Measurements from ENCODE around the gene UBASH3B. TPM values are rescaled to one million over a fixed set of nuclear protein-coding genes. Genes with fewer than 3 reads are reported as not detected.

Gene UBASH3B
- total RNA-seq, 4 donors from 2014 or later = 1.8 to 6.6 (median 3.4) TPM

DNA sequence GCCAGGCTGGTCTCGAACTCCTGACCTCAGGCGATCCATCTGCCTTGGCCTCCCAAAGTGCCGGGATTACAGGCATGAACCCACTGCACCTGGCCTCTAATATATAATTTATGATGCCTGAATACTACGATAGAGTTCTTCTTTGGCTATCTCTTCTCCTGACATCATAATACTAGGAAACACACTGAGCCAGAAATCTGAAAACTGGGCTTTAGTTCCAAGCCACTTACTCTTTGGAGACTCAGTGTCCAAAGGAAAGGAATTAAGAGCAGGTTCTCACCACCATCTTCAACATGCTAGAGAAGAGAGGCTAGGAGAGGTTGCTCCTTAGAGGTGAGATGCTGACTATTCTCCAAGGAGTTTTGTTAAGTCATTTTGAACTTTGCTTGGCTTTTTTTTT is 52.4 kb downstream of the UBASH3B start:
- ATAC-seq = no peak
- no peaks in the 10 kb centered on the region for H3K9me3 ChIP-seq
- no peak overlapping the region for H3K4me3 ChIP-seq
- no peaks in the 10 kb centered on the region for H3K4me1 ChIP-seq
- H3K27me3 ChIP-seq = no peaks in the 10 kb centered on the region
- H3K27ac ChIP-seq = no peak overlapping the region
- no peaks in the 10 kb centered on the region for H3K36me3 ChIP-seq
- TF ChIP-seq POLR2A (IDR thresholded peaks at IDR 0.05) (no peak), EP300 (IDR thresholded peaks at IDR 0.05) (no peak), POLR2AphosphoS5 (IDR thresholded peaks at IDR 0.05) (no peak)
- TF ChIP-seq, protein P1, sequence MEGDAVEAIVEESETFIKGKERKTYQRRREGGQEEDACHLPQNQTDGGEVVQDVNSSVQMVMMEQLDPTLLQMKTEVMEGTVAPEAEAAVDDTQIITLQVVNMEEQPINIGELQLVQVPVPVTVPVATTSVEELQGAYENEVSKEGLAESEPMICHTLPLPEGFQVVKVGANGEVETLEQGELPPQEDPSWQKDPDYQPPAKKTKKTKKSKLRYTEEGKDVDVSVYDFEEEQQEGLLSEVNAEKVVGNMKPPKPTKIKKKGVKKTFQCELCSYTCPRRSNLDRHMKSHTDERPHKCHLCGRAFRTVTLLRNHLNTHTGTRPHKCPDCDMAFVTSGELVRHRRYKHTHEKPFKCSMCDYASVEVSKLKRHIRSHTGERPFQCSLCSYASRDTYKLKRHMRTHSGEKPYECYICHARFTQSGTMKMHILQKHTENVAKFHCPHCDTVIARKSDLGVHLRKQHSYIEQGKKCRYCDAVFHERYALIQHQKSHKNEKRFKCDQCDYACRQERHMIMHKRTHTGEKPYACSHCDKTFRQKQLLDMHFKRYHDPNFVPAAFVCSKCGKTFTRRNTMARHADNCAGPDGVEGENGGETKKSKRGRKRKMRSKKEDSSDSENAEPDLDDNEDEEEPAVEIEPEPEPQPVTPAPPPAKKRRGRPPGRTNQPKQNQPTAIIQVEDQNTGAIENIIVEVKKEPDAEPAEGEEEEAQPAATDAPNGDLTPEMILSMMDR (IDR thresholded peaks at IDR 0.05) = no peak
- WGBS, 2 donors (ENCODE audit: low coverage in 1 of 2) = 20 to 72% methylated on average over 1 to 4 of the region's 4 CpGs

- H3K9me3 ChIP-seq = no peaks in the 10 kb centered on the region
- WGBS, 2 donors (ENCODE audit: low coverage in 1 of 2) = 84 to 93% methylated on average over 3 to 4 of the region's 7 CpGs
- TF ChIP-seq POLR2A (IDR thresholded peaks at IDR 0.05) (no peak), POLR2AphosphoS5 (IDR thresholded peaks at IDR 0.05) (no peak), EP300 (IDR thresholded peaks at IDR 0.05) (no peak)
- TF ChIP-seq, protein P1 (IDR thresholded peaks at IDR 0.05) = no peak
Observed at GRCh38 chr11:122709039-122709760, 53.7 kb downstream of the UBASH3B start.

DNA sequence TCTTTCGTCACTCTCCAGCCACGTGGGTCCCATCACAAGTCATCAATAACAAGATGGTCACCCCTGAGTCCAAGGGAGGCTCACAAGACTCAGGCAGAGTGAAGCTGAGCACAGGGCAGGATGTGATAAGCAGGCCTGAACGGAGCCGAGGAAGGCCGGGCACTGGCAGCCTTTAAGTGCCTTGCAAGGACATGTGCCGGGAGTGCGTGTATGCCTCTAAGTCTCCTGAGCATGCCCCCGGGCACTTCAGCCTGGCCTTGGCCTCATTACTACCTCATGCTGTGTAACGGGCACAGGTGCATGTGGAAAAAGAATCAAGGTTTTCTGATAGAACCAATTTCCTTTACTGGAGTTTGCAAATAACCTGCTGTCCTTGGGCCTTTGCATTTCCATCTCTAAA is 55.8 kb downstream of the UBASH3B start:
- ATAC-seq = no peak
- TF ChIP-seq POLR2AphosphoS5 (IDR thresholded peaks at IDR 0.05) (no peak), POLR2A (IDR thresholded peaks at IDR 0.05) (no peak), EP300 (IDR thresholded peaks at IDR 0.05) (no peak)
- TF ChIP-seq, protein P1 (IDR thresholded peaks at IDR 0.05) = no peak
- H3K9me3 ChIP-seq = no peaks in the 10 kb centered on the region
- no peak overlapping the region for H3K27ac ChIP-seq
- no peaks in the 10 kb centered on the region for H3K36me3 ChIP-seq
- no peaks in the 10 kb centered on the region for H3K4me1 ChIP-seq
- no peak overlapping the region for H3K4me3 ChIP-seq
- H3K27me3 ChIP-seq = no peaks in the 10 kb centered on the region
- 90% methylated on average over 8 of the region's 9 CpGs; no CpG with 5 or more reads in 1 of the 2 donors for WGBS, 2 donors (ENCODE audit: low coverage in 1 of 2)

More at GRCh38 chr11:122709039-122709760, 53.7 kb downstream of the UBASH3B start:
- Histone ChIP-seq H3K27me3 (no peaks in the 10 kb centered on the region), H3K4me1 (no peaks in the 10 kb centered on the region), H3K4me3 (no peak overlapping the region), H3K27ac (no peak overlapping the region), H3K36me3 (no peaks in the 10 kb centered on the region)
- ATAC-seq = no peak

DNA sequence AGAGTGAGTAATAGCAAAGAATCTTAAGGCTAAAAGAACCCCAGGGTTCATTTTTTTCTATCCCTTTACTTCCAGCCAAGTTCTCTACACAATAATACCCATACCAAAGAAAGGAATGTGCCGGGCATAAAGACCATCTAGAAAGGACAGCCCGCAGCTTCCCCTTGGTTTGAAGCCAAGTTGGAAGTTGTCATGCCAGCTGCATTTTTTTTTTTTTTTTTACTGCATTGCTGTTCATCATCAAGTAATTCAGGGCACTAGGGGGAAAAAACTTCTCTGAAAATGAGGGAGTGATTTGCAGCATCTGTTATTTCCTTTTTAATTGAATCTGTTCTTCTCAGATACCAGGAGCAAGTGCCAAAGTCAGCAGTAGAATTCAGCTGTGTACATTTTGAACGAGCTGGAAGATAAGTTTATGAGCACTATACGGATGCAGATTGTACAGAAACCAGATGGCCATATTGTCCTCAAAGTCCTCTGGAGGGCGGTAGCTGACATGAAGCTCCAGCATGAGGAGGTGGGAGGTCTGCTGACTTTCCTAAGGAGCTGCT is 56.4 kb downstream of the UBASH3B start:
- H3K27me3 ChIP-seq = no peaks in the 10 kb centered on the region
- 25 to 30% methylated on average over 4 to 5 of the region's 5 CpGs for WGBS, 2 donors (ENCODE audit: low coverage in 1 of 2)
- no peak overlapping the region for H3K27ac ChIP-seq
- TF ChIP-seq POLR2AphosphoS5 (IDR thresholded peaks at IDR 0.05) (no peak), EP300 (IDR thresholded peaks at IDR 0.05) (no peak), POLR2A (IDR thresholded peaks at IDR 0.05) (no peak)
- TF ChIP-seq, protein P1 (IDR thresholded peaks at IDR 0.05) = no peak
- no peaks in the 10 kb centered on the region for H3K36me3 ChIP-seq
- no peak for ATAC-seq
- H3K9me3 ChIP-seq = no peaks in the 10 kb centered on the region
- no peak overlapping the region for H3K4me3 ChIP-seq
- no peaks in the 10 kb centered on the region for H3K4me1 ChIP-seq

DNA sequence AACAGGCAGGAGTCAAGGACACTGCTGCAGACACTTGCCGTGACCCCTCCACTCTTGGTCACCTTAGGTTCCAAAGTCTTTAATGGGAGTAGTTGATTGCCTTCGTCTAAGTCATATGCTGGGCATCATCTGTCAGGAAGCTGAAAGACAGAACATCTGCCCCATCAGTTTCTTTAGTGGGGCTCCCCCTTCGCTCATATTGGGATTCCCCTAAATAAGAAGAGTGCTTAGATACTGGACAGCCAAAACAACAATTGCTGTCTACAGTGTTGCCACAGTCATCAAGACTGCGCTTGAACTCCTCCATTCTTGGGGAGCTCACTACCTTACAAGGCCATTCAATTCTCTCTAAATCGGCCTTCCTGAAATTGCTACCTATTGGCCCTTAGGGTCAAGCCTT is 58.5 kb downstream of the UBASH3B start:
- TF ChIP-seq POLR2AphosphoS5 (IDR thresholded peaks at IDR 0.05) = no peak
- no peak for TF ChIP-seq POLR2A (IDR thresholded peaks at IDR 0.05)
- TF ChIP-seq, protein P1 (IDR thresholded peaks at IDR 0.05) = no peak
- TF ChIP-seq EP300 (IDR thresholded peaks at IDR 0.05) = no peak
- no peaks in the 10 kb centered on the region for H3K4me1 ChIP-seq
- H3K4me3 ChIP-seq = no peak overlapping the region
- H3K27me3 ChIP-seq = peaks cover 12% of the 10 kb centered on the region
- ATAC-seq = no peak
- H3K27ac ChIP-seq = no peak overlapping the region
- 94 to 100% methylated on average over 1 to 3 of the region's 5 CpGs for WGBS, 2 donors (ENCODE audit: low coverage in 1 of 2)
- H3K9me3 ChIP-seq = no peaks in the 10 kb centered on the region
- no peaks in the 10 kb centered on the region for H3K36me3 ChIP-seq

Measured in gastroesophageal sphincter (tissue), 4 donors.